MM.1S (cell line): ENCODE measurements around the gene INO80B.

ENCODE experiments used
- EZH2 ChIP-seq: fragments of 300-600 bp; sonication (generic); optimal IDR thresholded peaks from 2 replicates; pipeline ENCODE3; 2017; ENCODE audit warnings: low read depth, mild to moderate bottlenecking, antibody characterized with exemption, low read length, mixed read lengths
- TF ChIP-seq, protein P1 (sequence below): fragments of 300-600 bp; sonication (generic); IDR thresholded peaks from 2 replicates; pipeline ENCODE4 v1.5.1; 2016; ENCODE audit warnings: antibody characterized with exemption, low read length, mixed read lengths

DNA sequence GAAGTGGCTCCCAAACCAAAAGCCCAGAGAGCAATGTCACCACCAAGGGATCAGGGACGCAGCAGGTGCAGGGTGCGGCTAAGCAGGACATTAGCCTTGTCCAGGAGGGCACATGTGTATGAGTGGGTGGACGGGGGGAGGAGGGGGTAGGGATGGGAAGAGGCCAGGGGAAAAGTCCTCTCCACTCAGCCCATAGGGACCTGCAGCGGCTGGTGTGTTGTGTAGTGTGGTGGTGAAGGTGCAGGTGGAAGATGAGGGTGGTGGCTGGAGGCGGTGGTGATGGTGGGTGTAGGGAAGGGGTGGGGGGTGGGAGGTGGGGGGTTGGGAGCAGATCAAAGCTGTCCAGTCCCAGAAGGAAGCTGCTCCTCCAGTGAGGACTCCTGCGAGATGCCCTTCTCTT, 37.1 kb upstream of the INO80B start:
- TF ChIP-seq, protein P1, sequence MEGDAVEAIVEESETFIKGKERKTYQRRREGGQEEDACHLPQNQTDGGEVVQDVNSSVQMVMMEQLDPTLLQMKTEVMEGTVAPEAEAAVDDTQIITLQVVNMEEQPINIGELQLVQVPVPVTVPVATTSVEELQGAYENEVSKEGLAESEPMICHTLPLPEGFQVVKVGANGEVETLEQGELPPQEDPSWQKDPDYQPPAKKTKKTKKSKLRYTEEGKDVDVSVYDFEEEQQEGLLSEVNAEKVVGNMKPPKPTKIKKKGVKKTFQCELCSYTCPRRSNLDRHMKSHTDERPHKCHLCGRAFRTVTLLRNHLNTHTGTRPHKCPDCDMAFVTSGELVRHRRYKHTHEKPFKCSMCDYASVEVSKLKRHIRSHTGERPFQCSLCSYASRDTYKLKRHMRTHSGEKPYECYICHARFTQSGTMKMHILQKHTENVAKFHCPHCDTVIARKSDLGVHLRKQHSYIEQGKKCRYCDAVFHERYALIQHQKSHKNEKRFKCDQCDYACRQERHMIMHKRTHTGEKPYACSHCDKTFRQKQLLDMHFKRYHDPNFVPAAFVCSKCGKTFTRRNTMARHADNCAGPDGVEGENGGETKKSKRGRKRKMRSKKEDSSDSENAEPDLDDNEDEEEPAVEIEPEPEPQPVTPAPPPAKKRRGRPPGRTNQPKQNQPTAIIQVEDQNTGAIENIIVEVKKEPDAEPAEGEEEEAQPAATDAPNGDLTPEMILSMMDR: no peak
- TF ChIP-seq EZH2: no peak
